GM12878 (cell line): ENCODE results near the gene CDON. TPM values are rescaled to one million over a fixed set of nuclear protein-coding genes. Genes with fewer than 3 reads are reported as not detected.

Experiments
- ATAC-seq: fragments of 200-7000 bp; cut with Tn5 transposase; 3 replicates; pipeline ENCODE4 v1.9.1; 2020; ENCODE audit warnings: mild to moderate bottlenecking, moderate library complexity
- BruUV-seq: library from RNA; stranded (reverse); fragments of 400-500 nt; replicated peaks from 2 replicates; lab custom pipeline; 2021; lab: Mats Ljungman, UMichigan
- CTCF ChIA-PET: fragments of 300-600 bp; sonication (Branson Sonifier 250); formaldehyde crosslinking; extraction: SDS; loops from one replicate; lab custom pipeline; 2021; ENCODE audit warnings: inconsistent platforms; lab: Yijun Ruan, JAX
- POLR2A ChIA-PET: fragments of 350-600 bp; formaldehyde crosslinking; extraction: SDS; loops from one replicate; lab custom pipeline; 2021; ENCODE audit warnings: inconsistent platforms; lab: Charles Lee
- RAD21 ChIA-PET: fragments of 300-600 bp; sonication (Branson Sonifier 250); formaldehyde crosslinking; loops from one replicate; lab custom pipeline; 2023; ENCODE audit warnings: antibody characterized with exemption; ENCODE audit not compliant: unreplicated experiment; lab: Charles Lee
- SMC1A ChIA-PET: fragments of 300-600 bp; sonication (Branson Sonifier 250); formaldehyde crosslinking; loops from one replicate; lab custom pipeline; 2023; ENCODE audit not compliant: unreplicated experiment, uncharacterized antibody; lab: Charles Lee
- DNase-seq: peaks from one replicate; pipeline ENCODE4 v3.0.0-alpha.2; 2011; ENCODE audit warnings: low read depth, low spot score
- FAIRE-seq: peaks from 3 replicates; lab custom pipeline; 2011; peaks lifted over from hg19 to GRCh38; lab: Jason Lieb, UNC
- H2AFZ ChIP-seq: 2 replicates; pipeline ENCODE4 v1.6.0; 2011; ENCODE audit warnings: low read depth, low read length, control low read depth; ENCODE audit not compliant: control insufficient read depth
- H3K27ac ChIP-seq: 2 replicates; pipeline ENCODE4 v1.5.1; 2011; ENCODE audit warnings: control low read depth; ENCODE audit not compliant: control insufficient read depth, insufficient read depth
- H3K27me3 ChIP-seq, 2 experiments: replicated peaks in 1 of 2; 2 replicates each; pipeline versions ENCODE4 v1.6.0 to v1.6.1; 2011; ENCODE audit warnings: low read length in 1 of 2; ENCODE audit not compliant: control insufficient read depth in 2 of 2, insufficient read depth in 2 of 2
- H3K36me3 ChIP-seq, 2 experiments: 2 replicates each; pipeline ENCODE4 v1.5.1; 2011; ENCODE audit warnings: low read length in 1 of 2; ENCODE audit not compliant: control insufficient read depth in 2 of 2, insufficient read depth in 2 of 2
- H3K4me1 ChIP-seq: 2 replicates; pipeline ENCODE4 v1.6.1; 2011; ENCODE audit warnings: mild to moderate bottlenecking, low read length, moderate library complexity, mixed read lengths; ENCODE audit not compliant: control insufficient read depth, insufficient read depth
- H3K4me2 ChIP-seq: 2 replicates; pipeline ENCODE4 v1.6.0; 2011; ENCODE audit warnings: control low read depth; ENCODE audit not compliant: control insufficient read depth, insufficient read depth
- H3K4me3 ChIP-seq: fragments of 200-600 bp; sonication (generic); 2 replicates; pipeline ENCODE4 v1.5.1; 2016
- H3K79me2 ChIP-seq: 2 replicates; pipeline ENCODE4 v1.6.0; 2011; ENCODE audit warnings: low read length; ENCODE audit not compliant: control insufficient read depth, insufficient read depth
- H3K9ac ChIP-seq: 2 replicates; pipeline ENCODE4 v1.8.0; 2011; ENCODE audit warnings: low read length, control low read depth, mixed read lengths; ENCODE audit not compliant: control insufficient read depth, insufficient read depth
- H3K9me3 ChIP-seq: replicated peaks from 3 replicates; pipeline ENCODE4 v1.5.1; 2011; ENCODE audit warnings: mild to moderate bottlenecking, low read length; ENCODE audit not compliant: control insufficient read depth, insufficient read depth
- H4K20me1 ChIP-seq: 2 replicates; pipeline ENCODE4 v1.6.0; 2011; ENCODE audit not compliant: control insufficient read depth, insufficient read depth
- EGR1 ChIP-seq, 2 experiments: IDR thresholded peaks; 1 replicate in 1 of 2; 2 replicates in 1 of 2; pipeline ENCODE4 v1.6.1; 2011 to 2012; ENCODE audit warnings: low read depth in 2 of 2, low read length in 2 of 2, borderline replicate concordance in 1 of 2, mild to moderate bottlenecking in 1 of 2, moderate library complexity in 1 of 2
- ETV6 ChIP-seq, 2 experiments: fragments of 450-650 bp in 1 of 2; IDR thresholded peaks in 1 of 2; conservative IDR thresholded peaks in 1 of 2; 2 replicates each; pipeline ENCODE4 v1.6.1; 2014; ENCODE audit warnings: antibody characterized with exemption in 1 of 2, borderline replicate concordance in 1 of 2, low read depth in 1 of 2, mild to moderate bottlenecking in 1 of 2, moderate library complexity in 1 of 2
- GABPA ChIP-seq: IDR thresholded peaks from 2 replicates; pipeline ENCODE4 v1.6.1; 2014; ENCODE audit warnings: antibody characterized with exemption, low read depth, mild to moderate bottlenecking, inconsistent platforms
- IKZF1 ChIP-seq: fragments of 450-650 bp; conservative IDR thresholded peaks from 2 replicates; pipeline ENCODE4 v1.6.1; 2017; ENCODE audit warnings: antibody characterized with exemption, mild to moderate bottlenecking
- MEF2B ChIP-seq: fragments of 450-650 bp; IDR thresholded peaks from 2 replicates; pipeline ENCODE4 v1.6.1; 2018; ENCODE audit warnings: mild to moderate bottlenecking, moderate library complexity; ENCODE audit not compliant: partially characterized antibody, poor library complexity, severe bottlenecking
- NFYA ChIP-seq: IDR thresholded peaks from 2 replicates; pipeline ENCODE4 v1.6.1; 2011; ENCODE audit warnings: low read depth, mild to moderate bottlenecking, low read length, improper control_type of control experiment, borderline replicate concordance
- NR2C2 ChIP-seq: IDR thresholded peaks from 2 replicates; pipeline ENCODE4 v1.6.1; 2011; ENCODE audit warnings: borderline replicate concordance, low read depth; ENCODE audit not compliant: control insufficient read depth, insufficient read length
- NR2F1 ChIP-seq: fragments of 450-650 bp; conservative IDR thresholded peaks from 2 replicates; pipeline ENCODE4 v1.6.1; 2017; ENCODE audit warnings: mild to moderate bottlenecking
- POU2F2 ChIP-seq: IDR thresholded peaks from 3 replicates; pipeline ENCODE4 v1.6.1; 2011; ENCODE audit warnings: low read depth, mild to moderate bottlenecking, low read length, borderline replicate concordance
- RAD21 ChIP-seq: IDR thresholded peaks from 2 replicates; pipeline ENCODE4 v1.6.1; 2011; ENCODE audit warnings: mild to moderate bottlenecking, low read depth, low read length, moderate library complexity; ENCODE audit not compliant: insufficient read depth
- RAD51 ChIP-seq: fragments of 450-650 bp; IDR thresholded peaks from 2 replicates; pipeline ENCODE4 v1.6.1; 2016; ENCODE audit warnings: moderate library complexity, mild to moderate bottlenecking, inconsistent platforms
- SP1 ChIP-seq: IDR thresholded peaks from one replicate; pipeline ENCODE4 v1.6.1; 2011; ENCODE audit warnings: low read depth, low read length
- STAT3 ChIP-seq: IDR thresholded peaks from 2 replicates; pipeline ENCODE4 v1.6.1; 2011; ENCODE audit warnings: low read depth, low read length, improper control_type of control experiment
- TCF7 ChIP-seq: IDR thresholded peaks from 2 replicates; pipeline ENCODE4 v1.6.1; 2014; ENCODE audit warnings: antibody characterized with exemption, borderline replicate concordance
- USF1 ChIP-seq: IDR thresholded peaks from 2 replicates; pipeline ENCODE4 v1.6.1; 2011; ENCODE audit warnings: borderline replicate concordance, low read depth, mild to moderate bottlenecking, moderate library complexity, mixed read lengths, low read length; ENCODE audit not compliant: insufficient read depth; ENCODE audit errors: extremely low read length
- ZSCAN29 ChIP-seq: fragments of 450-650 bp; IDR thresholded peaks from 2 replicates; pipeline ENCODE4 v1.6.1; 2017; ENCODE audit warnings: mild to moderate bottlenecking, moderate library complexity
- ZZZ3 ChIP-seq: IDR thresholded peaks from 2 replicates; pipeline ENCODE4 v1.6.1; 2011; ENCODE audit warnings: low read depth; ENCODE audit not compliant: control insufficient read depth, insufficient read length
- WGBS: methylation state at CpG from one replicate; pipeline ENCODE4 v1.1.6; 2016; ENCODE audit warnings: low lambda C conversion rate; ENCODE audit not compliant: insufficient replicate concordance, insufficient coverage; ENCODE audit errors: missing lambda C conversion rate; 5-methylcytosine and 5-hydroxymethylcytosine counted together
- in situ Hi-C: fragments of 300-500 bp; cut with MboI; formaldehyde crosslinking; loops from 9 replicates; pipeline ENCODE4 v1.14.3; 2018; ENCODE audit warnings: mixed read lengths
- intact Hi-C: fragments of 100-400 bp; cut with micrococcal nuclease; formaldehyde crosslinking; loops from one replicate; pipeline ENCODE4 v1.14.2; 2022; ENCODE audit not compliant: unreplicated experiment
- polyA plus RNA-seq, 11 experiments: library from polyadenylated mRNA; depleted of rRNA in 4 of 11; unstranded in 6 of 11; stranded (reverse) in 5 of 11; fragments of >200 nt; fragmentation: Nextera tagmentation in 4 of 11; fragmentation: Illumina TruSeq in 1 of 11; extraction: Ambion mirVana in 4 of 11; extraction: Trizol in 1 of 11; gene quantifications; 1 replicate in 1 of 11; 2 replicates in 10 of 11; pipeline versions ENCODE4 v1.2.1 to v1.2.3, GENCODE V29; 2011 to 2016; ENCODE audit warnings: inconsistent platforms in 2 of 11, missing spikeins in 2 of 11, low read depth in 1 of 11
- total RNA-seq, 4 experiments: library from RNA; depleted of rRNA in 3 of 4; stranded (reverse); fragments of >200 nt in 3 of 4; fragmentation: Illumina TruSeq in 1 of 4; extraction: Trizol in 1 of 4; gene quantifications; 2 replicates each; pipeline versions ENCODE4 v1.2.1 to v1.2.3, GENCODE V29; 2013 to 2021
- TF ChIP-seq, protein P1 (sequence below): fragments of 450-650 bp; formaldehyde crosslinking; IDR thresholded peaks from 2 replicates; pipeline ENCODE4 v1.5.0; 2022; ENCODE audit warnings: mild to moderate bottlenecking, missing genetic modification characterization
- TF ChIP-seq, protein P2 (sequence below): IDR thresholded peaks from 2 replicates; pipeline ENCODE4 v1.6.1; 2012; ENCODE audit warnings: low read depth, low read length, improper control_type of control experiment

The CDON gene
- total and polyA plus RNA-seq, 10 of the 15 experiments (the other 5 are each of a cell fraction or from before 2014, with no cell fraction given): 0.07 to 4.2 (median 0.36) TPM

DNA sequence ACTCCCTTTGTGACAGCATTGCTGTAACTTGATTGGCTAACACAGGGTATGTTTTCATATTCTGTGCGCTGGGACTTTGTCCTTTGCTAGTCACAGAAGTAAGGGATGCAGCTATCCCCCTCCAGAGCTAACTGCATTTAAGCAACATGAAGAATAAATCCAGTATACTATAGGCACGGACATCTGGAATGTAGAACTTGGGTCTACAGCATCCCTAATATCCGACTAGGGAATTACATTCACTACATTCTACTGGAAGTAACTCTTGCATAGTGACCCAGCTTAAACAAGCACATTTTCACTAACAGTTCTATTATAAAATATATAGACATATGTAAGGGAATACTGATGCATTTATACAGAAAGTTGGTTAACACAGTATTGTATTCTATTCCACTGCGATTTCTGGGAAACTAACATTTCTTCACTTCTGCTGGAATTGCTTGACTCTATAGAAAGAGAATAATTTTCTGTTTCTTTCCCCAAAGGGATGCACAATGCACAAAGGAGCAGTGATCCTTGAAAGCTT, 103.7 kb downstream of the CDON start:
- H3K9me3 ChIP-seq: peaks cover 2% of the 10 kb centered on the region; the same call in 2 of the 3 replicates
- in situ Hi-C loops: no loop called here
- CTCF ChIA-PET: interaction anchor here (0.5 kb wide), 1 partner anchor 1973 kb away, joined by 3 read pairs; no protein-coding TSS in a partner anchor
- no peak overlapping the region for H3K9ac ChIP-seq
- intact Hi-C loops: no loop called here
- no peaks in the 10 kb centered on the region for H4K20me1 ChIP-seq
- ATAC-seq (no peak), DNase-seq (no peak)
- SMC1A ChIA-PET: interaction anchor here (1.5 kb wide), 1 partner anchor 32 kb away, joined by 3 read pairs; no protein-coding TSS in a partner anchor
- no peak overlapping the region for H3K4me3 ChIP-seq
- TF ChIP-seq MEF2B (no peak), NR2C2 (no peak), ZZZ3 (no peak), RAD21 (no peak), TCF7 (no peak), POU2F2 (no peak), GABPA (no peak), ETV6 (conservative IDR thresholded peaks at IDR 0.05 in 1 of 2, IDR thresholded peaks at IDR 0.05 in 1 of 2; ENCODE audit: borderline replicate concordance in 1 of 2, low read depth in 1 of 2) (no peak), USF1 (no peak), RAD51 (no peak), NR2F1 (no peak), ZSCAN29 (no peak), STAT3 (no peak), EGR1 (IDR thresholded peaks at IDR 0.05; ENCODE audit: borderline replicate concordance in 1 of 2, low read depth in 2 of 2, low read length in 2 of 2) (no peak), IKZF1 (no peak), NFYA (no peak), SP1 (no peak)
- TF ChIP-seq, protein P1, sequence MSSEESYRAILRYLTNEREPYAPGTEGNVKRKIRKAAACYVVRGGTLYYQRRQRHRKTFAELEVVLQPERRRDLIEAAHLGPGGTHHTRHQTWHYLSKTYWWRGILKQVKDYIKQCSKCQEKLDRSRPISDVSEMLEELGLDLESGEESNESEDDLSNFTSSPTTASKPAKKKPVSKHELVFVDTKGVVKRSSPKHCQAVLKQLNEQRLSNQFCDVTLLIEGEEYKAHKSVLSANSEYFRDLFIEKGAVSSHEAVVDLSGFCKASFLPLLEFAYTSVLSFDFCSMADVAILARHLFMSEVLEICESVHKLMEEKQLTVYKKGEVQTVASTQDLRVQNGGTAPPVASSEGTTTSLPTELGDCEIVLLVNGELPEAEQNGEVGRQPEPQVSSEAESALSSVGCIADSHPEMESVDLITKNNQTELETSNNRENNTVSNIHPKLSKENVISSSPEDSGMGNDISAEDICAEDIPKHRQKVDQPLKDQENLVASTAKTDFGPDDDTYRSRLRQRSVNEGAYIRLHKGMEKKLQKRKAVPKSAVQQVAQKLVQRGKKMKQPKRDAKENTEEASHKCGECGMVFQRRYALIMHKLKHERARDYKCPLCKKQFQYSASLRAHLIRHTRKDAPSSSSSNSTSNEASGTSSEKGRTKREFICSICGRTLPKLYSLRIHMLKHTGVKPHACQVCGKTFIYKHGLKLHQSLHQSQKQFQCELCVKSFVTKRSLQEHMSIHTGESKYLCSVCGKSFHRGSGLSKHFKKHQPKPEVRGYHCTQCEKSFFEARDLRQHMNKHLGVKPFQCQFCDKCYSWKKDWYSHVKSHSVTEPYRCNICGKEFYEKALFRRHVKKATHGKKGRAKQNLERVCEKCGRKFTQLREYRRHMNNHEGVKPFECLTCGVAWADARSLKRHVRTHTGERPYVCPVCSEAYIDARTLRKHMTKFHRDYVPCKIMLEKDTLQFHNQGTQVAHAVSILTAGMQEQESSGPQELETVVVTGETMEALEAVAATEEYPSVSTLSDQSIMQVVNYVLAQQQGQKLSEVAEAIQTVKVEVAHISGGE (CRISPR knock-in tag): no peak
- TF ChIP-seq, protein P2, sequence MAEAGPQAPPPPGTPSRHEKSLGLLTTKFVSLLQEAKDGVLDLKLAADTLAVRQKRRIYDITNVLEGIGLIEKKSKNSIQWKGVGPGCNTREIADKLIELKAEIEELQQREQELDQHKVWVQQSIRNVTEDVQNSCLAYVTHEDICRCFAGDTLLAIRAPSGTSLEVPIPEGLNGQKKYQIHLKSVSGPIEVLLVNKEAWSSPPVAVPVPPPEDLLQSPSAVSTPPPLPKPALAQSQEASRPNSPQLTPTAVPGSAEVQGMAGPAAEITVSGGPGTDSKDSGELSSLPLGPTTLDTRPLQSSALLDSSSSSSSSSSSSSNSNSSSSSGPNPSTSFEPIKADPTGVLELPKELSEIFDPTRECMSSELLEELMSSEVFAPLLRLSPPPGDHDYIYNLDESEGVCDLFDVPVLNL: no peak
- TF ChIP-seq, all 136 proteins: peak for 0
- Histone ChIP-seq H3K36me3 (no peaks in the 10 kb centered on the region), H3K4me2 (no peak overlapping the region), H3K79me2 (no peaks in the 10 kb centered on the region), H3K27me3 (no peaks in the 10 kb centered on the region), H3K27ac (no peak overlapping the region), H2AFZ (no peak overlapping the region), H3K4me1 (no peaks in the 10 kb centered on the region)
- WGBS: 32% methylated on average over 4 of the region's 4 CpGs
- no TSS peak for BruUV-seq
- POLR2A ChIA-PET: no interaction called here
- RAD21 ChIA-PET: no interaction called here
- FAIRE-seq: no peak
